IPS-11a (cell line): ENCODE data around the gene ZNF18.

Source experiments
- H3K4me3 ChIP-seq: one replicate; pipeline ENCODE4 v1.5.1; 2013; ENCODE audit warnings: low read depth, low read length, control low read depth

The ZNF18 gene, protein sequence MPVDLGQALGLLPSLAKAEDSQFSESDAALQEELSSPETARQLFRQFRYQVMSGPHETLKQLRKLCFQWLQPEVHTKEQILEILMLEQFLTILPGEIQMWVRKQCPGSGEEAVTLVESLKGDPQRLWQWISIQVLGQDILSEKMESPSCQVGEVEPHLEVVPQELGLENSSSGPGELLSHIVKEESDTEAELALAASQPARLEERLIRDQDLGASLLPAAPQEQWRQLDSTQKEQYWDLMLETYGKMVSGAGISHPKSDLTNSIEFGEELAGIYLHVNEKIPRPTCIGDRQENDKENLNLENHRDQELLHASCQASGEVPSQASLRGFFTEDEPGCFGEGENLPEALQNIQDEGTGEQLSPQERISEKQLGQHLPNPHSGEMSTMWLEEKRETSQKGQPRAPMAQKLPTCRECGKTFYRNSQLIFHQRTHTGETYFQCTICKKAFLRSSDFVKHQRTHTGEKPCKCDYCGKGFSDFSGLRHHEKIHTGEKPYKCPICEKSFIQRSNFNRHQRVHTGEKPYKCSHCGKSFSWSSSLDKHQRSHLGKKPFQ

DNA sequence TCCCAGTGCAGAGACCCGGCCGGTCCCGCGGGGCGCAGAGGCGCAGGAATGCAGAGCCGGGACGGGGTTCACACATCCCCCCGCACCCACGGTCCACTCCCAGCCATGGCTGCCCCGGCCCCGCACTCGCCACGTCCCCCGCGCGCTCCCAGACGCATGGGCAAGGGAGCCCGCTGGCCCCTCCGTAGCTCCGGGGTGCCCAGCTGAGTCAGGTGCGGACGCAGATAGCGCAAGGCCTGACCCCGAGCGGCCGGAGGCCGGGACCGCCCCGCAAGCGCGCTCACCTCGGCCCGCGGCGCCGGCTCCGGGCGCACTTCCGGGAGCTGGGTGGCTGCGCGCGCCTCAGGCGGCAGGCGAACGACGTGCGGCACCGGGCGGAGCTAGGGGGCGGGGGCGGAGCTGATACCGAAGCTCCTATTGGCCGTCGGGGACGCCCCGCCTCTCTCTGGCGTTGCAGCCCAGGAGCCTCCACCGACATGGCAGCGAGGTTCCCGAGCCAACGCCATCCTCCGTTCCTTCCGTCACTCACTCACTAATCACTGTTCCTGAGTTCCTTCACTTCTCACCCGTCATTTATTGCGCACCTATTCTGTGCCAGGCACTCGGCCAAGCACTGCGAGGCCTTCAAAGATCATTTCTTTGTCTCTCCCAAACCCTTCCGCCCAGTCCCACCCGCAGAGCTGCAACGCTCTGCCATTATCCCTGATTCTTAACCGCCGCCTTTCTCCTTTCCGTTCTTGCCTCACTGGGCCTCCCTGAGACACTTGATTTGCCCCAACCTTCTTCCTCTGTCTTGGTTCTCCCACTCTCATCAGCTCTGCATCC is at the start of gene ZNF18:
Gene ZNF18 (minus strand): TSS at position 329 of the 825 bp plus-strand sequence. CDS start 4,646 bp downstream, outside the sequence.
- H3K4me3 ChIP-seq, result peak within 1 kb of the TSS; percentile 57

DNA sequence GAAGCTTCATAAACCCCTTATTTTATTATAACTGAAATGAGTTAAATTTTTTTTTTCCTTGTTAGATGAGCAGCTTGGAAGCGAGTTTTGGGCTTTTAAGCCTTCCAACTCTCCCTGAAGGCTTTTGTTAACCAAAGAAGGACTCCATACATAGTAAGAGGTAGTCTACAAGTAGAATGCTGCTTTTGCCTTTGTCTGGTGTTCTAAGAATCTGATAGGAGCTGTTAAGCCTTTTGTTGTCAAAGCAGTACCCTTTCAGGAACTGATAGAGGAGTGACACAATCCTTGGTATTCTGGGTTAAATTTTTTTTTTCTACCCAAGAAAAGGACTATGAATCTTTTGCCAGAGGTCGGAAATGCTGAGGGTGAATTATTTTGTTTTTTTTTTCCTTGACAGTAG is 49.5 kb upstream of the ZNF18 start:
- H3K4me3 ChIP-seq, result no peak overlapping the region

DNA sequence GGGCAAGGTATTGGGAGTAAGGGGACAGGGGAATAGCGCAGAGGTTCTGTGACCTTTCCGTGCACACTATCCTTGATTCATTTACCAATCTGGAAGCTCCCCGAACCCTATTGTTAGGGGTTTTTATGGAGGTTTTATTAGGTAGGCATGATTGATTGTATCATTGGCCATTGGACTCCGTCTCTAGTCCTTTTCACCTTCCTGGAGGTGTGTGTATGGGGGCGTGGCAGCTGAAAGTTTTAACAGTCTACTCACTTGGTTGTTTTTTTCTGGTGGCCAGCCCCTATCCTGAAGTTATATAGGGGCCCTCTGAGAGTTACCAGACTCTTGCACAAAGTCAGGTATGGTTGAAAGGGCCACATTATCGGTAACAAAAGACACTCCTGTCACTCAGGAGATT is 46.4 kb upstream of the ZNF18 start:
- H3K4me3 ChIP-seq, result no peak overlapping the region

DNA sequence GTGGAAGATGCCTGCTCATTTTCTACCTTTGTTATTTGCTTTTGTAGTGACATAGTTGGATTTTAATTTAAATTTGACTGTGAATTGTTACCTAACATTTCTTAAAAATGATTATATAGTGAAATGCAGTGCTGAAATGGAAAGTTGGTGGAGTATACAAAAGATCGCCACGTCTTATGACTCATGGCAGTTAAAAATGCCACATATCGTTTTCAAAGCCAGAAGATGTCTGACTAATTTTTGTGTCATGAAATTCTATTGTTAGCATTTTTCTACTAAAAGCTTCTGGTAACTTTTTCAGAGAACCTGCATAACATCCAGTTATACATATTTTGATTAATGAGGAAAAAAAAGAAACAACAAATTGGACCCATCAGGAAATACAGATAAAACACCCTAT is 44.0 kb upstream of the ZNF18 start:
- H3K4me3 ChIP-seq, result no peak overlapping the region

DNA sequence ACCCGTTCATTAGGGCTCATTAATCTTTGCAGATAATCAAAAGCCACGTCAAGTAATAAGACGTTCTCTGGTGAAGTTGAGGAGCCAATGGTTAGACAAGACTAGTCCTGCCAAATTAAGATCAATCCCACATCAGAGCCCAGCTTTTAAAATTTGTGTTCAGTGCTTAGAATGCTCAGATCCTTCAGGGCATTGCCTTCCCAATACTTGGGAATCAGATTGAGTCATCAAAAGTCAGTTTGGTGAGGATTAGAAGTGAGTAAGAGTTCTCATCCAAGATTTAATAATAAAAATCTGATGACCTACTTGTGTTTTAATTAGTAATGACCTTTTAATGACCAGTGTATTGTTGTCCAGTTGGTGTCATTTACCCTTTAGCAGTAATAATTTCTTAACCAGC is 43.2 kb upstream of the ZNF18 start:
- H3K4me3 ChIP-seq, result no peak overlapping the region

DNA sequence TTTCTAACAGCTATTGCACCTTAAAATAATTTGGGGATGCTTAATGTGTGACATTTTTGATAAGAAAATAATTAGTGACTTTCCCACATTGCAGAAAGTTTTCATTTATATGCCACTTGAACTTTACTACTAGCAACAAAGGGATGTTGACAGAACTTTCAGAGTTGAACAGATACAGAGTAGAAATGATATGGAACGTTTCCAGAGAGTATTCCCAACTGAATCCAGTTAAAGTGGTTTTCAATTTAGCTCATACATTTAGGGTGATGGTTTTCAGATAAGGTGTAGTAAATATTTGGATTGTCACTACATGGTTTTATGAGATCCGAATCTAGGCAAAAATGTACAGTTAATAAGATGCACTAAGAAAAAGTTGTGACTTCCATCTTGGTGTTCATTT is 40.7 kb upstream of the ZNF18 start:
- H3K4me3 ChIP-seq, result no peak overlapping the region

DNA sequence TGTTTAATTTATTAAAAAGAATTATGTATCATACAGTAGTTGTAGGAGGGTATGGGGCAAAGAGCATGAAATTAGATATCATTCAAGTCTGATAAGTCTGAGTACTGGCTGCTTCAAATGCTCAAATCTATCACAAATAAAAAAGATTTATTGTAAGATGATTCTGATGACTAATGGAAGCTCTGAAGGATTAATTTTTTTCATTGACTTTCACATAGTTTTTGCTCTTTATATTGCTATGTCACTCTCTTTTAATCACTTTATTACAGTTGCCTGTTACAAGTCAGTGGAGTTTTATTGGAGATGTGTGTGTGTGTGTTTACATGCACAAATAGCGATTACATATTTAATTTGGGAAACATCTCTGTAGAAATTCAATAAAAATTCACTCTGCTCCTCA is 38.4 kb upstream of the ZNF18 start:
- no peak overlapping the region for H3K4me3 ChIP-seq

DNA sequence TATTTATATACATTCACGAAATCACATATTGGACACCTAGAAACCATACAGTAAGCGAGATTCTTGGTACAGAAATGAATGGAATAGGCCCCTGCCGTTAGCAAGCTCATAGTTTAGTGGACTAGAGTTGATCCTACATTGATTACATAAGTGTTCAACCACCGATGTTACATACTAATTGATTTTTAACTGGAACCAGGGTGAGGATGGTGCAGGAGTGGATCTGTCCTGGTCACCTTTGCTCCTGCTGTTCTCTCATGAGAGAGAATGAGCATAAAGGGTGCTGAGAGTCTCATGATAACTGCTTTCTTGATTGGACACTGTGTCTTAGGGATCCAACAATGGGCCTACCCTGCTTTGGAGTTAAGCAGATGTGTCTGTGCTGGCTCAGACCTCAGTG is 37.3 kb upstream of the ZNF18 start:
- no peak overlapping the region for H3K4me3 ChIP-seq

DNA sequence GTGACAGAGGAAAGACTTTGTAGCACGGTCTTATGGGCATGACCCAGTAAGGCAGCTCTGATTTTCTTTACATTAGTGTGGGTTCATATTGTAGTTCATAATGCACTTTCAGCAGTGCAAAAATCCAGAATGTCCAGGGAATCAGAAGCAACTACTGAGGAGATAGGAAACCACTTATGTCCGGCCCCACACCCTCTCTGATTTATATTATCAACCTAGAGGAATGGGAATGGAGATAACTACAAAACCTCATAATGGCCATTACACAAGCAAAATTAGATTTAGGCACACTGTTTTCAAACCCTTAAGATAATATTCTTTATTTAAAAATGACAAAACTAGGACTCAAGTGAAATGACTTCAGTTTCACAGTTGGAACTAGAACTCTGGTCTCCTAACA is 31.3 kb upstream of the ZNF18 start:
- no peak overlapping the region for H3K4me3 ChIP-seq

DNA sequence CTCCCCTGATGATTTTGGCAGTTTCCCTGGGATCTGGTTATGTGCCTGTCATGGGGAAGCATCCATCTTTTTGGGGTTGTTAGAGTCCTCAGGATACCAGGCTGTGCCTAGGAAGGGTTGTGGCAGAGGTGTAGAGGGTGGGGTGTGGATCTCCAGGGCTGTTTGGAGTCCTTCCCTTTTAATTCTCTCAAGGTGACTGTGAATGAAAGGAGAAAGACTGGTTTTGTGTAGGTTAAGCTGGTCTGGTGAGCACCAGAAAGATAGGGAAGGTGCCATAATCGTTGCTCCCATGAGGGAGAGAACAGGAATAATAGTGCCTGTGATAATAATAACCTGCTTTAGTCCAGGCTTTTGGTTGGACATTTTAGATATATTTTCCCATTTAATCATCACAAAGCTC is 30.4 kb upstream of the ZNF18 start:
- no peak overlapping the region for H3K4me3 ChIP-seq

DNA sequence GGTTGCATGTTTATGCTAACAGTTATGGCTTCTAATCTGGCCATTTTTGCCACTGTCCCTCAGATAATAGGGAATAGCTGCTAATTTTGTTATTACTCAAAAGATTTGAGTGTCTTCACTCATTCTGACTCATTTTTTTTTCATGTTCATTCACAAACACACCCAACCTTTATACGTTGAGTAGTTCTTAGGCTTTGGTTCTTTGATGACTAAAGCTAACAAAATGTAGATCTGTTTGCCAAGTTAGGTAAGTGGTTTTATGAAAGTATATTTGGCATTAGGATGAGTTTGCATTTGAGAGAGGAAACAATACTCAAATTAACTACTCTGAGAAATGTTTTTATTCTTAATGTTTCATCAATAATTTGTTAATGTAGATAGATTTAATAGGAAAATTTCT is 27.1 kb upstream of the ZNF18 start:
- H3K4me3 ChIP-seq, result no peak overlapping the region

DNA sequence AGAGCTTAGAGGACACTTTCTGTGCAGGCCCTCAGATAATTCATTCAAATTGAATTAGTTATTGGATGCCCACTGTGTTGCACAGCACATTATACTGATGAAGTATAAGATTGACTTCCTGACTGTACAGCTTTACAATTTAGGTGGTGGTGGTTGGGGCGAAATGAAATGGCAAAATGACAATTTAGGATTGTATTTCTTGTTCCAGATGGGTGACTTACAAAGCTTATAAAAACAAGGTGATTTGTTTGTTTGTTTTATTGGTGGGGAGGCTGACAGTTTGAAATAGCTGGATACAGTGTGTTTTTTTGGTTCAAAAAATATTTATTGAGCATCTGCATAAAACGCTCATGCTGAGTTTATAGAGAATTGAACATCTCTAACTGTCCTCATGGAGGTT is 25.0 kb upstream of the ZNF18 start:
- H3K4me3 ChIP-seq, result no peak overlapping the region

DNA sequence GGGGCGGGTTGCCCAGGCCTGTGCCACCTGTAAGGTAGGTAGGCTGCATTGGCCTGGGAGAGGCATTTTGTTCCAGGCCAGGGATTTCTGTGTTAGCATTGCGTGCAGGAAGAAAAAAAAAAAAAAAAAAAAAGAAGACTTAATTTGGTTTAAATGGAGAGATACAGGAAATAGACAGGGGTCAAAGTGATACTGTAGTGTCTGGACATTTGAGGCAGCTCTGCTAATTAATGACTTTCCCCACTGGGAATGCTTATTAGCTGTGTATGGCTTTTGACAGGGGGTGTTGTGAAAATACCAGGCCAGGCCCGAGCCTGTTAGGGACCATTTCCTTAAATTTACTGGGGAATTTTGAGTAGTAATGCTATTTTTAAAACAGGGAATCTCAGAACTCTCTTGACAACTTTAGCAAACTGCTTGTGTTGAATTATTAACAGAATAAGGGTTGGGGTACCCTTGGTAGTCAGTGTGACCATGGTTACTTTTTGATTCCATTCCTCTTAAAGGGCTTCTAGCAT is 24.4 kb upstream of the ZNF18 start:
- peak overlapping the region; percentile 64 for H3K4me3 ChIP-seq

DNA sequence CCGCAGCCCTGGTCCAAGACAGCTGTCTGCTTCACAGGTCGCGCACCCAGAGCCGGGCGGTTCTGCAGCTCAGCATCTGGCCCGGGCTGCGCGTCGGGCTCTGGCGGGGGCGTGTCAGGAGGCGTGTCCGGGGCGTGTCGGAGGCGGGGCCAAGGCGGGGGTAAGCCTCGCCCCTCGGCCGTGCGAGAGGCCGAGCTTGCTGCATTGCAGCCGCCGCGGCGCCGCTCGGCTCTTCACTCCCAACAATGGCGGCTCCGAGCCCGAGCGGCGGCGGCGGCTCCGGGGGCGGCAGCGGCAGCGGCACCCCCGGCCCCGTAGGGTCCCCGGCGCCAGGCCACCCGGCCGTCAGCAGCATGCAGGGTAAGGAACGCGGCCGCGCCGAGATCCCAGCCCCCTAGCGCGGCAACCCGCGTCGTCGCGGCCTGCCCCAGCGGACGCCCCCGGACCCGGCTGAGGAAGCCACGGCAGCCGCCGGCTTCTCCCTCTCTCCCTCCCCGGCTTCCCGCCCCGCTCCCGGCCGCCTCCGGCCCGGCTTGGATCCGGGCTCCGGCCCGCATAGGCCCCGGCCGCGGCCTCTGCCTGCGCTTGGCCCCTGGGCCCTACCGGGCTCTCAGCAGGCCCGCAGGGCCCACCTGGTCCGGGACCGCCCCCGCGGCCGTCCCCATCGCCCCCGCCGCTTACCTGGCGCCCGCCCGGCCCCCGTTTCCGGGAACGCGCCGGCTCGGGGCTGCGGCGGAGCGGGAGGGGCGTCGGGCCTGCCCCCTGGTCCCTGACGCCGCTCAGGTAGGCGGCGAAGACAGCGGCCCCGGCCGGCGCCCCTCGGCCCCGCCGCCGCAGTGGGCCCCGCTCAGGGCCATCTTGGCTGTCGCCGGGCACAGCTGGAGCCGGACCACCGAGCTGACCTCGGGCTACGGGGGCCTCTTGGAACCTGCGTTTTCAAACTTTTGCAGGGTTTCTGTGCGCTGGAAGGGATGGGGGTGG is 23.7 kb upstream of the ZNF18 start, which contains the start of gene MAP2K4:
Gene MAP2K4 (plus strand): TSS at position 236 of the 981 bp plus-strand sequence. CDS start 10 bp downstream, at position 246.
- peak within 1 kb of the TSS; percentile 64 for H3K4me3 ChIP-seq

DNA sequence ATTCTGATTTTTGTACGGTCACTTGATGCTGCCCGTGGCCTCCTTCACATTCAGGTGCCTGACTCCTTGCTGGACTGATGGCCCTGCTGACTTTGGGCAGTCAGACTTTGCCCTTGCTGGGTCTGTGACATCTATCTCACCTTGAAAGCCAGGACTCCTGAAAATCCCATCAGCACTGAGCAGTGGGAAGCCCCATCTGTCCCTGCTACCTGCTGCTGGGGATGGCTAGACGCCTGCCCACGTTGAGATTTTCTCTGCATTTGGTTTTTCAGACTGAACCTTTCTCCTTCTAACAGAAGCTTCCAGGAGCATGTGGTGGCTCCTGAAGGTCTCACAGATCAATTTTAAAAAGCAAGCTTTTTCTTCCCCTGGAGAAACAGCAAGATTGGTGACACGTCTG is 10.2 kb upstream of the ZNF18 start:
- H3K4me3 ChIP-seq, result no peak overlapping the region

DNA sequence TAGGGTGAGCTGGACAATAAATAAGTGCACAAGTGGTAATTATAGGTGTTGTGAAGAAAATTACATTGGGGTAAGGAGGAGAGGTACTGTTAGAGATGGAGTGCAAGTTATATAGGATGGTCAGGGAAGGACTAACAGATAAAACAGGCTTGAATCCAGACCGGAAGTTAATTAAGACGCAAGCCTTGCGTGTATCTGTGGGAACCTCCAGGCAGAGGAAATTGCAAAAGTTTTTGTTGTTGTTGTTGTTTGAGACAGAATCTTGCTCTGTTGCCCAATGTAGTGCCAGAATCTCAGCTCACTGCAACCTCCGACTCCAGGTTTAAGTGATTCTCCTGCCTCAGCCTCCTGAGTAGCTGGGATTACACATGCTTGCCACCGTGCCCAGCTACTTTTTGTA is 2.4 kb upstream of the ZNF18 start:
- no peak overlapping the region for H3K4me3 ChIP-seq

DNA sequence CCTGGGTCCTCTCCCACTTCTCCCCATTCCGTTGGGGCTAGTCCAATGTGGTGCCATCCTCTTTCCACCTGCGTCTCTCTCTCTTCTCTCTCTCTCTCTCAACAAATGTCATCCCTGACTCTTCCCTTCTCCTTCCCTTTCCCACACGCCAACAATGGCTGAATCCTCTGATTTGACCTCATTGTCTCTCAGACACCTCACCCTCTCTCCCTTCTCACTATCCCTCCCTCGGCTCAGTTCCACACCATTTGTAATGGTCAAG is 628 bp upstream of the ZNF18 start:
- H3K4me3 ChIP-seq, result peak overlapping the region; percentile 57

DNA sequence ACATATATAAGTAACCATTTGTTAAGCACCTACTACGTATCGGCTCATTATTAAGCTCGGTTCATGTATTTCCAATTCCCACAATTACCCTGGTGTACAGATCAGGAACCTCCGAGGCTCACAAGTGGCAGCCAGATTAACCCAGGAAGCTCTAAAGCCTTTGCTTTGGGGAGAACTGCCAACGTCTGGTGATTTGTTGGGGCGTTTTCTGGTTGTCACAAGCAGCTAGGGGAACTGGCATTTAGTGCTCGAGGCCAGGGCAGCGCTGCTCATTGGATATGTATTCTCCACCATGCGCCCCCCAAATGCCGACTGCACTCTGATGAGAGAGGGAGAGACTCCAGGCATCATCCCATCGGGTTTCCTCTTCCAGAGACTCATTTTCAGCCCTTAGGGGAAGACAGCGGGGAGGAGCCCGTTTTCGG is 541 bp downstream of the ZNF18 start:
- peak overlapping the region; percentile 57 for H3K4me3 ChIP-seq

DNA sequence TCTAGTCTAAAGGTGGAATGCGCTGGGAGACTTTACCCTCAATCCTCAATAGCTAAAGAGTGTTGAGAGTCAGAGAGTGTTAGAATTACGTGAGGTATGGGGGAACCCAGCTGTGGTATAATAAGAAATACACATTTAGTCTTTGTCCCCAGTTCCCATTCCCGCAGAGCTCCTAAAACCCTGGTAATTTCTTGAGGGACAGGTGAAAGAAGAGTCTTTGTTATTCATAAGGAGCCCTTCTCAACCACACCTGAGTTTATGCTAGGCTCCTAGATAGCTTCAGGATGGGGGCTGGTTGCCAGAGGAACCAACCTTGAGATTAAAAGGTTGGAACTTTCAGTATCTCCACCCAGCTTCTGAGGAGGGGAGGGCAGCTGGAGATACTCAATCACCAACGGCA is 5.8 kb downstream of the ZNF18 start:
- no peak overlapping the region for H3K4me3 ChIP-seq

DNA sequence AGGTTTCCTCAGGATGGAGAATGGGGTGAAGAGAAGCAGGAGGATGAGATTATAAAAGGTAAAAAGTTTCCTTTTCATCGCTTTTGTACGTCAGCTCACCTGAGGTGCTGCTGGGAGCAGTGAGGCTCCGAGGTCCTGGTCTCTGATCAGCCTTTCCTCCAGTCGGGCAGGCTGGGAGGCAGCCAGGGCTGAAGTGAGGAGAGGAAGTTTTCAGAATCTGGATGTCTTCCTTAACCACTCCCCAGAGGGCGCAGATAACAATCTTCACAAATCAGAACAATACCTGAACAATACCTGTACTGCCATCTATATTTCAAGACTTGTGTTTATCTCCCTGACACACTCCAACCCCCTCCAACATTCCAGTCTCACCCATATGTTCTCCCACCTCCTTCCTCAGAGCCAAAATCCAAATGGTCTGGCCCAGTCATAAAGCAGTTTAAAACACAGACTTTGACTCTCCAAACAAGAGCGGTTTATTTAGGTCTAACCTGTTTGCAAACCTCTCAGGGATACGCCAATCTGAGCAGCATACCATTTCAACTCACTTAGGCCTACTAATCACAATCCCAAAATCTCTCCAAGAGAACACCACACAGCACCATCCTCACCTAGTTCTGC is 6.8 kb downstream of the ZNF18 start:
- no peak overlapping the region for H3K4me3 ChIP-seq
